GM18907 (cell line): ENCODE results near the gene TPRG1.

Experiments used
- ATAC-seq: cut with Tn5 transposase; IDR thresholded peaks from one replicate; pipeline ENCODE4 v1.9.1; 2021; ENCODE audit warnings: mild to moderate bottlenecking, moderate library complexity; ENCODE audit not compliant: unreplicated experiment

The TPRG1 gene

GRCh38 chr3:189276444-189277219, 104.9 kb downstream of the TPRG1 start:
- no peak for ATAC-seq

GRCh38 chr3:189277711-189278110, 105.9 kb downstream of the TPRG1 start:
- no peak for ATAC-seq

- no peak for ATAC-seq
Observed at GRCh38 chr3:189278221-189278620, 106.5 kb downstream of the TPRG1 start.

- ATAC-seq: no peak
Observed at GRCh38 chr3:189282189-189282588, 110.4 kb downstream of the TPRG1 start.

- ATAC-seq: no peak
Observed at GRCh38 chr3:189282741-189283140, 111.0 kb downstream of the TPRG1 start.

- ATAC-seq: no peak
Observed at GRCh38 chr3:189286188-189286587, 114.4 kb downstream of the TPRG1 start.

- ATAC-seq: no peak
Observed at GRCh38 chr3:189286916-189287315, 115.1 kb downstream of the TPRG1 start.

- peak; percentile 93 for ATAC-seq
Observed at GRCh38 chr3:189288348-189289235, 116.8 kb downstream of the TPRG1 start.

GRCh38 chr3:189289251-189289650, 117.5 kb downstream of the TPRG1 start:
- ATAC-seq: no peak

- no peak for ATAC-seq
Observed at GRCh38 chr3:189292667-189293484, 121.1 kb downstream of the TPRG1 start.

- no peak for ATAC-seq
Observed at GRCh38 chr3:189294649-189295048, 122.9 kb downstream of the TPRG1 start.

GRCh38 chr3:189295089-189295488, 123.3 kb downstream of the TPRG1 start:
- ATAC-seq: no peak

GRCh38 chr3:189297932-189298331, 126.2 kb downstream of the TPRG1 start:
- no peak for ATAC-seq

GRCh38 chr3:189298469-189299375, 127.0 kb downstream of the TPRG1 start:
- ATAC-seq: no peak

GRCh38 chr3:189300345-189300744, 128.6 kb downstream of the TPRG1 start:
- ATAC-seq: no peak

- ATAC-seq: no peak
Observed at GRCh38 chr3:189301479-189301878, 129.7 kb downstream of the TPRG1 start.

- no peak for ATAC-seq
Observed at GRCh38 chr3:189303584-189303983, 131.8 kb downstream of the TPRG1 start.

- no peak for ATAC-seq
Observed at GRCh38 chr3:189304465-189305351, 132.9 kb downstream of the TPRG1 start.

GRCh38 chr3:189305412-189305811, 133.6 kb downstream of the TPRG1 start:
- ATAC-seq: peak; percentile 58
